ENCODE results near the gene STH.

The STH gene

DNA sequence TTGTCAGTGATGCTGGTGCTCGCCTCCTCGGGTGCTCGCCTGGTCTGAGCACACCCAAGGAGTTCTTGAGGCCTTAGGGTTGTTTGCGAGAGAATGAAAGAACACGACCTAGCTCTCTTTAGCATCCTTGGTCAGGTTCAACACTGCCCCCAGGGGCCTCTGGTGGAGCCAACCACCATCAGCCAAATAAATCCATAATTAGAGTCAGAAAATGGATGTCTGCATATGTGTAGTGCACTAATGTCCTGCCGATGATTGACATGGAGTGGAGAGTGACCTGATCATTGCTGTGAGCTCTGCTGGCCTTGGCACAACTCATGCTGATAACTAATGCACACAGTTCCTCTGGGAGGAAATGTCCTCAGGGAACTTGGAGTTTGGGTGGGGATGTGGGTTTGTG lies 8.2 kb upstream of the STH start:
- Histone ChIP-seq H4K20me1 (ENCODE audit: insufficient read depth, low read length) (no peaks in the 10 kb centered on the region), H3K27me3 (replicated peaks; ENCODE audit: insufficient read depth, low read length) (no peaks in the 10 kb centered on the region), H3K79me2 (ENCODE audit: low read length) (no peaks in the 10 kb centered on the region), H3K9me3 (replicated peaks; ENCODE audit: insufficient read depth, low read length) (no peaks in the 10 kb centered on the region), H3K4me2 (ENCODE audit: low read depth, low read length) (no peak overlapping the region), H3K27ac (ENCODE audit: low read length) (no peak overlapping the region), H3K9ac (ENCODE audit: low read length) (no peak overlapping the region), H3K4me3 (ENCODE audit: low read length) (no peak overlapping the region), H2AFZ (ENCODE audit: low read length) (no peak overlapping the region), H3F3A (ENCODE audit: insufficient read depth, low read length) (no peaks in the 10 kb centered on the region), H3K9me2 (replicated peaks; ENCODE audit: insufficient read depth, low read length) (no peaks in the 10 kb centered on the region), H3K4me1 (ENCODE audit: low read length) (no peaks in the 10 kb centered on the region), H3K36me3 (replicated peaks; ENCODE audit: insufficient read depth, low read length) (no peaks in the 10 kb centered on the region)
- TF ChIP-seq EZH2phosphoT487 (IDR thresholded peaks at IDR 0.05; ENCODE audit: low read length) (no peak), EZH2 (optimal IDR thresholded peaks at IDR 0.05; ENCODE audit: low read depth, low read length) (no peak)
- TF ChIP-seq, protein P1, sequence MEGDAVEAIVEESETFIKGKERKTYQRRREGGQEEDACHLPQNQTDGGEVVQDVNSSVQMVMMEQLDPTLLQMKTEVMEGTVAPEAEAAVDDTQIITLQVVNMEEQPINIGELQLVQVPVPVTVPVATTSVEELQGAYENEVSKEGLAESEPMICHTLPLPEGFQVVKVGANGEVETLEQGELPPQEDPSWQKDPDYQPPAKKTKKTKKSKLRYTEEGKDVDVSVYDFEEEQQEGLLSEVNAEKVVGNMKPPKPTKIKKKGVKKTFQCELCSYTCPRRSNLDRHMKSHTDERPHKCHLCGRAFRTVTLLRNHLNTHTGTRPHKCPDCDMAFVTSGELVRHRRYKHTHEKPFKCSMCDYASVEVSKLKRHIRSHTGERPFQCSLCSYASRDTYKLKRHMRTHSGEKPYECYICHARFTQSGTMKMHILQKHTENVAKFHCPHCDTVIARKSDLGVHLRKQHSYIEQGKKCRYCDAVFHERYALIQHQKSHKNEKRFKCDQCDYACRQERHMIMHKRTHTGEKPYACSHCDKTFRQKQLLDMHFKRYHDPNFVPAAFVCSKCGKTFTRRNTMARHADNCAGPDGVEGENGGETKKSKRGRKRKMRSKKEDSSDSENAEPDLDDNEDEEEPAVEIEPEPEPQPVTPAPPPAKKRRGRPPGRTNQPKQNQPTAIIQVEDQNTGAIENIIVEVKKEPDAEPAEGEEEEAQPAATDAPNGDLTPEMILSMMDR (IDR thresholded peaks at IDR 0.05; ENCODE audit: low read length) = no peak
- no peak for DNase-seq

DNA sequence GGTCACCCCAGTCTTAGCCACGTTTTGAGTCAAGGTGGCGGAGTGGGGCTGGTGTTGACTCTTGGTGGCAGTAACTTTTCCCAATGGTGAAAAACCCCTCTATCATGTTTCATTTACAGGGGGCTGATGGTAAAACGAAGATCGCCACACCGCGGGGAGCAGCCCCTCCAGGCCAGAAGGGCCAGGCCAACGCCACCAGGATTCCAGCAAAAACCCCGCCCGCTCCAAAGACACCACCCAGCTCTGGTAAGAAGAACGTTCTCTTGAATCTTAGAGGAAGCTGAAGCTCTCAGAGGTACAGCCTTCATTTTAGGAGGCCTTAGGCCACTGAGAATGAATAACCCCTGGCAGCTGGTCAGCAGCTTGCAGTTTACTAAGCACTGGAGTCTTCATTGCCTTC lies 7.7 kb upstream of the STH start:
- H3K9ac ChIP-seq (ENCODE audit: low read length) = no peak overlapping the region
- H2AFZ ChIP-seq (ENCODE audit: low read length) = no peak overlapping the region
- no peaks in the 10 kb centered on the region for H3K9me2 ChIP-seq (replicated peaks; ENCODE audit: insufficient read depth, low read length)
- no peaks in the 10 kb centered on the region for H3K27me3 ChIP-seq (replicated peaks; ENCODE audit: insufficient read depth, low read length)
- H4K20me1 ChIP-seq (ENCODE audit: insufficient read depth, low read length) = no peaks in the 10 kb centered on the region
- H3F3A ChIP-seq (ENCODE audit: insufficient read depth, low read length) = no peaks in the 10 kb centered on the region
- no peak overlapping the region for H3K27ac ChIP-seq (ENCODE audit: low read length)
- no peaks in the 10 kb centered on the region for H3K79me2 ChIP-seq (ENCODE audit: low read length)
- no peak overlapping the region for H3K4me3 ChIP-seq (ENCODE audit: low read length)
- no peaks in the 10 kb centered on the region for H3K36me3 ChIP-seq (replicated peaks; ENCODE audit: insufficient read depth, low read length)
- no peaks in the 10 kb centered on the region for H3K9me3 ChIP-seq (replicated peaks; ENCODE audit: insufficient read depth, low read length)
- no peak overlapping the region for H3K4me2 ChIP-seq (ENCODE audit: low read depth, low read length)
- H3K4me1 ChIP-seq (ENCODE audit: low read length) = no peaks in the 10 kb centered on the region
- DNase-seq = no peak
- TF ChIP-seq EZH2phosphoT487 (IDR thresholded peaks at IDR 0.05; ENCODE audit: low read length) (no peak), EZH2 (optimal IDR thresholded peaks at IDR 0.05; ENCODE audit: low read depth, low read length) (no peak)
- TF ChIP-seq, protein P1 (IDR thresholded peaks at IDR 0.05; ENCODE audit: low read length) = no peak

DNA sequence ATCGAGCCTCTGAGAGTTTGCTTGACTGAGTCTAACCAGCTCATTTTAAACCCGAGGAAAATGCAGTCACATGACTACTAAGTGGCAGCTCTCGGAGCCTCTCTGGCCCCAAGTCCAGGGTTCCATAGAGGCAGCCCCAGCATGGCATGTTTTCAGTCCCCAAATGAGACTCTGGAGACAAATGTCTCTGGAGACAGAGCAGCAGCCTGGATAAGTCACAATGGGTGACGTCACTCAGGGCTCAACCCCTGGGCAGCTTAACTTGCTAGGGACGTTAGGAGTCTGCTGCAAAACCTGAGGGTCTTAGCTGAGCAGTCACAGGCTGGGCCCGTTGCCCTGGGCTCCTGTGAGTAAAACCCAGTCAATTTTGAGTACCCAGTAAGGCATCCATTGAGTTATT lies 6.9 kb upstream of the STH start:
- Histone ChIP-seq H3K27ac (ENCODE audit: low read length) (no peak overlapping the region), H3K9me3 (replicated peaks; ENCODE audit: insufficient read depth, low read length) (no peaks in the 10 kb centered on the region), H3K9me2 (replicated peaks; ENCODE audit: insufficient read depth, low read length) (no peaks in the 10 kb centered on the region), H3K4me2 (ENCODE audit: low read depth, low read length) (no peak overlapping the region), H2AFZ (ENCODE audit: low read length) (no peak overlapping the region), H3K9ac (ENCODE audit: low read length) (no peak overlapping the region), H3K4me1 (ENCODE audit: low read length) (no peaks in the 10 kb centered on the region), H3F3A (ENCODE audit: insufficient read depth, low read length) (no peaks in the 10 kb centered on the region), H3K4me3 (ENCODE audit: low read length) (no peak overlapping the region), H4K20me1 (ENCODE audit: insufficient read depth, low read length) (no peaks in the 10 kb centered on the region), H3K36me3 (replicated peaks; ENCODE audit: insufficient read depth, low read length) (no peaks in the 10 kb centered on the region), H3K79me2 (ENCODE audit: low read length) (no peaks in the 10 kb centered on the region), H3K27me3 (replicated peaks; ENCODE audit: insufficient read depth, low read length) (no peaks in the 10 kb centered on the region)
- TF ChIP-seq EZH2phosphoT487 (IDR thresholded peaks at IDR 0.05; ENCODE audit: low read length) (no peak), EZH2 (optimal IDR thresholded peaks at IDR 0.05; ENCODE audit: low read depth, low read length) (no peak)
- TF ChIP-seq, protein P1 (IDR thresholded peaks at IDR 0.05; ENCODE audit: low read length) = no peak
- DNase-seq = no peak
